Tibial nerve (tissue), 4 donors: ENCODE results near the gene DAB1. TPM values are rescaled to one million over a fixed set of nuclear protein-coding genes. Genes with fewer than 3 reads are reported as not detected.

ENCODE experiments used
- DNase-seq, 2 donors: peaks; one replicate each; pipeline ENCODE4 v3.0.0-alpha.2; 2019; ENCODE audit warnings: low spot score in 2 of 2
- H3K27ac ChIP-seq, 4 donors: fragments of 200-600 bp; sonication (generic) in 3 of 4; one replicate each; pipeline ENCODE4 v1.5.1; 2017 to 2019; ENCODE audit warnings: mild to moderate bottlenecking in 1 of 4
- H3K27me3 ChIP-seq, 2 donors: fragments of 200-600 bp; sonication (generic) in 1 of 2; one replicate each; pipeline versions ENCODE4 v1.5.1 to v1.6.0; 2017 to 2019
- H3K36me3 ChIP-seq, 3 donors: fragments of 200-600 bp; sonication (generic); one replicate each; pipeline ENCODE4 v1.5.1; 2018 to 2019
- H3K4me1 ChIP-seq, 4 donors: fragments of 200-600 bp; sonication (generic) in 3 of 4; one replicate each; pipeline ENCODE4 v1.5.1; 2017 to 2019
- H3K4me3 ChIP-seq, 4 donors: fragments of 200-600 bp; sonication (generic) in 3 of 4; one replicate each; pipeline ENCODE4 v1.5.1; 2017 to 2019; ENCODE audit warnings: mild to moderate bottlenecking in 1 of 4, moderate library complexity in 1 of 4
- H3K9me3 ChIP-seq, 4 donors: fragments of 200-600 bp; sonication (generic) in 3 of 4; one replicate each; pipeline ENCODE4 v1.5.1; 2017 to 2019
- CTCF ChIP-seq, 5 experiments: fragments of 200-600 bp in 3 of 5; fragments of 450-650 bp in 2 of 5; sonication (generic) in 3 of 5; IDR thresholded peaks; one replicate each; pipeline ENCODE4 v1.5.1; 2016 to 2019; ENCODE audit warnings: antibody characterized with exemption in 5 of 5, mild to moderate bottlenecking in 3 of 5, moderate library complexity in 2 of 5
- EP300 ChIP-seq, 2 donors: sonication (generic); formaldehyde crosslinking; IDR thresholded peaks; one replicate each; pipeline ENCODE4 v1.6.1; 2017; ENCODE audit warnings: antibody characterized with exemption in 2 of 2, mild to moderate bottlenecking in 1 of 2
- POLR2A ChIP-seq, 2 donors: fragments of 450-650 bp; IDR thresholded peaks; one replicate each; pipeline ENCODE4 v1.6.1; 2017; ENCODE audit warnings: antibody characterized with exemption in 2 of 2, mild to moderate bottlenecking in 2 of 2, moderate library complexity in 2 of 2
- WGBS, 2 donors: methylation state at CpG; one replicate each; pipeline ENCODE4 v1.1.5; 2018; 5-methylcytosine and 5-hydroxymethylcytosine counted together
- total RNA-seq, 4 donors: library from RNA; depleted of rRNA; stranded (reverse); fragments of >200 nt; gene quantifications; one replicate each; pipeline ENCODE4 v1.1.0, GENCODE V29; 2016

The DAB1 gene
- total RNA-seq, 4 donors from 2014 or later = 4.0 to 8.3 (median 4.4) TPM

GRCh38 chr1:57012315-57012714, 411.5 kb downstream of the DAB1 start:
- H3K36me3 ChIP-seq = peaks cover 0 to 6% (median 0%) of the 10 kb centered on the region in 3 donors
- H3K9me3 ChIP-seq = no peaks in the 10 kb centered on the region
- TF ChIP-seq CTCF (IDR thresholded peaks at IDR 0.05) (no peak), EP300 (IDR thresholded peaks at IDR 0.05) (no peak), POLR2A (IDR thresholded peaks at IDR 0.05) (no peak)
- H3K4me3 ChIP-seq = no peak overlapping the region
- no peak for DNase-seq
- H3K27me3 ChIP-seq = no peaks in the 10 kb centered on the region
- H3K27ac ChIP-seq = no peak overlapping the region
- no peaks in the 10 kb centered on the region for H3K4me1 ChIP-seq
- 81 to 90% methylated on average over 1 of the region's 1 CpG for WGBS, 2 donors

- DNase-seq = no peak
These were observed 413.3 kb downstream of the DAB1 start for GRCh38 chr1:57010511-57010910.

GRCh38 chr1:57007948-57008347, 415.9 kb downstream of the DAB1 start:
- no peak overlapping the region for H3K4me3 ChIP-seq
- DNase-seq = no peak
- H3K36me3 ChIP-seq = no peaks in the 10 kb centered on the region
- no peaks in the 10 kb centered on the region for H3K9me3 ChIP-seq
- no peaks in the 10 kb centered on the region for H3K27me3 ChIP-seq
- H3K4me1 ChIP-seq = no peaks in the 10 kb centered on the region
- TF ChIP-seq EP300 (IDR thresholded peaks at IDR 0.05) = no peak
- no peak for TF ChIP-seq CTCF (IDR thresholded peaks at IDR 0.05)
- no peak for TF ChIP-seq POLR2A (IDR thresholded peaks at IDR 0.05)
- 62 to 64% methylated on average over 2 of the region's 2 CpGs for WGBS, 2 donors
- H3K27ac ChIP-seq = no peak overlapping the region

More at GRCh38 chr1:57010511-57010910, 413.3 kb downstream of the DAB1 start:
- 91% methylated on average over 4 of the region's 4 CpGs for WGBS, 2 donors
- Histone ChIP-seq H3K36me3 (peaks cover 0 to 6% (median 0%) of the 10 kb centered on the region in 3 donors), H3K9me3 (no peaks in the 10 kb centered on the region), H3K4me3 (no peak overlapping the region), H3K27me3 (no peaks in the 10 kb centered on the region), H3K4me1 (no peaks in the 10 kb centered on the region), H3K27ac (no peak overlapping the region)
- TF ChIP-seq EP300 (IDR thresholded peaks at IDR 0.05) (no peak), POLR2A (IDR thresholded peaks at IDR 0.05) (no peak), CTCF (IDR thresholded peaks at IDR 0.05) (no peak)

GRCh38 chr1:57007472-57007871, 416.4 kb downstream of the DAB1 start:
- Histone ChIP-seq H3K27ac (no peak overlapping the region), H3K4me1 (no peaks in the 10 kb centered on the region), H3K27me3 (no peaks in the 10 kb centered on the region), H3K4me3 (no peak overlapping the region), H3K9me3 (no peaks in the 10 kb centered on the region), H3K36me3 (no peaks in the 10 kb centered on the region)
- TF ChIP-seq CTCF (IDR thresholded peaks at IDR 0.05) = no peak
- no peak for TF ChIP-seq POLR2A (IDR thresholded peaks at IDR 0.05)
- TF ChIP-seq EP300 (IDR thresholded peaks at IDR 0.05) = no peak
- WGBS, 2 donors = 61 to 62% methylated on average over 2 of the region's 2 CpGs
- DNase-seq = no peak

- no peak for DNase-seq
- no peaks in the 10 kb centered on the region for H3K27me3 ChIP-seq
- 58 to 72% methylated on average over 4 of the region's 4 CpGs for WGBS, 2 donors
- H3K27ac ChIP-seq = no peak overlapping the region
- no peaks in the 10 kb centered on the region for H3K9me3 ChIP-seq
- no peaks in the 10 kb centered on the region for H3K36me3 ChIP-seq
- TF ChIP-seq CTCF (IDR thresholded peaks at IDR 0.05) = no peak
- TF ChIP-seq EP300 (IDR thresholded peaks at IDR 0.05) = no peak
- no peak for TF ChIP-seq POLR2A (IDR thresholded peaks at IDR 0.05)
- no peaks in the 10 kb centered on the region for H3K4me1 ChIP-seq
- H3K4me3 ChIP-seq = no peak overlapping the region
These were observed 420.3 kb downstream of the DAB1 start for GRCh38 chr1:57003398-57004139.
